ENCODE data around the gene FRRS1. TPM values are rescaled to one million over a fixed set of nuclear protein-coding genes. Genes with fewer than 3 reads are reported as not detected.

Gene FRRS1
- total RNA-seq, 5 donors from 2014 or later (not counting 1 experiment from before 2014, with no cell fraction given), result 0.20 to 1.2 (median 0.45) TPM; not detected in 1

GRCh38 chr1:99669376-99669775, 97.1 kb downstream of the FRRS1 start:
- WGBS (ENCODE audit: insufficient coverage), result 92% methylated on average over 2 of the region's 4 CpGs
- no peaks in the 10 kb centered on the region for H3K36me3 Mint-ChIP-seq
- H3K27ac Mint-ChIP-seq, result no peak overlapping the region

GRCh38 chr1:99665212-99665611, 101.2 kb downstream of the FRRS1 start:
- Mint-ChIP-seq H3K36me3 (no peaks in the 10 kb centered on the region), H3K27me3 (peaks cover 10 to 26% of the 10 kb centered on the region in 2 donors), H3K4me1 (no peaks in the 10 kb centered on the region), H3K4me3 (no peak overlapping the region), H3K27ac (no peak overlapping the region), H3K9me3 (no peaks in the 10 kb centered on the region)
- ATAC-seq (replicated peaks in 1 of 4) (no peak), DNase-seq (no peak)
- H3K27me3 ChIP-seq (replicated peaks in 1 of 2; ENCODE audit: control insufficient read depth in 2 of 2, extremely low read depth in 1 of 2, insufficient read depth in 2 of 2, low read length in 1 of 2), result peaks cover 0 to 3% of the 10 kb centered on the region in 2 experiments
- H3K36me3 ChIP-seq (ENCODE audit: control insufficient read depth in 2 of 2, extremely low read depth in 1 of 2, insufficient read depth in 1 of 2, low read length in 1 of 2), result no peaks in the 10 kb centered on the region
- H3K9me3 ChIP-seq, result no peaks in the 10 kb centered on the region
- H3K27ac ChIP-seq (ENCODE audit: low read length), result no peak overlapping the region
- WGBS (ENCODE audit: insufficient coverage), result no CpG with 5 or more reads among the region's 1 CpG
- ChIA-PET CTCF (no interaction called here), POLR2A (interaction anchor here in 1 of 2 donors (0.6 kb wide), 1 partner anchor 814 kb away, joined by 3 read pairs; no protein-coding TSS in a partner anchor)
- H3K4me1 ChIP-seq (ENCODE audit: control insufficient read depth in 1 of 2, extremely low read depth in 1 of 2, insufficient read depth in 2 of 2, low read length in 2 of 2), result no peaks in the 10 kb centered on the region
- no peak overlapping the region for H3K4me3 ChIP-seq (ENCODE audit: control insufficient read depth in 1 of 2, extremely low read depth in 1 of 2, low read length in 1 of 2)

More at GRCh38 chr1:99669376-99669775, 97.1 kb downstream of the FRRS1 start:
- Histone ChIP-seq H3K27ac (ENCODE audit: low read length) (no peak overlapping the region), H3K4me1 (ENCODE audit: control insufficient read depth in 1 of 2, extremely low read depth in 1 of 2, insufficient read depth in 2 of 2, low read length in 2 of 2) (no peaks in the 10 kb centered on the region), H3K4me3 (ENCODE audit: control insufficient read depth in 1 of 2, extremely low read depth in 1 of 2, low read length in 1 of 2) (no peak overlapping the region), H3K9me3 (no peaks in the 10 kb centered on the region), H3K27me3 (replicated peaks in 1 of 2; ENCODE audit: control insufficient read depth in 2 of 2, extremely low read depth in 1 of 2, insufficient read depth in 2 of 2, low read length in 1 of 2) (peaks cover 0 to 3% of the 10 kb centered on the region in 2 experiments), H3K36me3 (ENCODE audit: control insufficient read depth in 2 of 2, extremely low read depth in 1 of 2, insufficient read depth in 1 of 2, low read length in 1 of 2) (no peaks in the 10 kb centered on the region)
- no peak overlapping the region for H3K4me3 Mint-ChIP-seq
- ChIA-PET CTCF (no interaction called here), POLR2A (no interaction called here)
- H3K27me3 Mint-ChIP-seq, result peaks cover 24 to 43% of the 10 kb centered on the region in 2 donors
- H3K4me1 Mint-ChIP-seq, result no peaks in the 10 kb centered on the region
- no peaks in the 10 kb centered on the region for H3K9me3 Mint-ChIP-seq
- DNase-seq (no peak), ATAC-seq (replicated peaks in 1 of 4) (no peak)

GRCh38 chr1:99663501-99663900, 102.9 kb downstream of the FRRS1 start:
- H3K27me3 ChIP-seq (replicated peaks in 1 of 2; ENCODE audit: control insufficient read depth in 2 of 2, extremely low read depth in 1 of 2, insufficient read depth in 2 of 2, low read length in 1 of 2), result peaks cover 0 to 3% of the 10 kb centered on the region in 2 experiments
- H3K4me3 ChIP-seq (ENCODE audit: control insufficient read depth in 1 of 2, extremely low read depth in 1 of 2, low read length in 1 of 2), result no peak overlapping the region
- no peaks in the 10 kb centered on the region for H3K9me3 ChIP-seq
- no peak overlapping the region for H3K27ac Mint-ChIP-seq
- ChIA-PET POLR2A (no interaction called here), CTCF (no interaction called here)
- H3K9me3 Mint-ChIP-seq, result no peaks in the 10 kb centered on the region
- 100% methylated on average over 1 of the region's 2 CpGs for WGBS (ENCODE audit: insufficient coverage)
- DNase-seq, result no peak
- H3K36me3 ChIP-seq (ENCODE audit: control insufficient read depth in 2 of 2, extremely low read depth in 1 of 2, insufficient read depth in 1 of 2, low read length in 1 of 2), result no peaks in the 10 kb centered on the region
- H3K4me1 ChIP-seq (ENCODE audit: control insufficient read depth in 1 of 2, extremely low read depth in 1 of 2, insufficient read depth in 2 of 2, low read length in 2 of 2), result no peaks in the 10 kb centered on the region
- H3K36me3 Mint-ChIP-seq, result no peaks in the 10 kb centered on the region
- no peak overlapping the region for H3K27ac ChIP-seq (ENCODE audit: low read length)
- H3K4me1 Mint-ChIP-seq, result no peaks in the 10 kb centered on the region
- no peak overlapping the region for H3K4me3 Mint-ChIP-seq
- ATAC-seq (replicated peaks in 1 of 4), result no peak
- peaks cover 7 to 20% of the 10 kb centered on the region in 2 donors for H3K27me3 Mint-ChIP-seq

DNA sequence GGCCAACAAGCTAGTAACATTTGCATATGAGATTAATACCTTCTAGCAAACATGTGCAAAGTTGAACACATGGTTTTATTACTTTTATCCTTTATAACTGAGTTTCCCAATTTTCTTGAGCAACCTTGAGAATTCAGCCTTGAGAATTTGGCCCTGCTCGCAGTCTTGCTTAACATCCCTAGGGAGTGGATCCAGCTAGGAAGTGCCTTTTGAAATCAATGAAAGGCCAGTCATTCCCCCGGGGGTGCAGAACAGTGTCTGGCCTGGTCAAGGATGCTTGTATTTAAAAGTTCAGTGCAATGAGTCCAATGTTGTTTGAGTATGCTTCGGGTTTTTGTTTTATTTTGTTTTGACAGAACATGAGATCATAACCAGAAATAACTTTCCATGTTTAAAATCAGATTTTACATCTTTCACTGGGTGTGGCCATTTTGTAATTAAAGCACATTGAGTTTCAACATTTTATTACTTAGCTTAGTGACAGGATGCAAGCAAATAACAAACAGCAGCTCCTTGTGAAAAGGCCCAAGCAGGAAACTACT, 103.8 kb downstream of the FRRS1 start:
- Histone ChIP-seq H3K36me3 (ENCODE audit: control insufficient read depth in 2 of 2, extremely low read depth in 1 of 2, insufficient read depth in 1 of 2, low read length in 1 of 2) (no peaks in the 10 kb centered on the region), H3K4me1 (ENCODE audit: control insufficient read depth in 1 of 2, extremely low read depth in 1 of 2, insufficient read depth in 2 of 2, low read length in 2 of 2) (no peaks in the 10 kb centered on the region), H3K4me3 (ENCODE audit: control insufficient read depth in 1 of 2, extremely low read depth in 1 of 2, low read length in 1 of 2) (no peak overlapping the region), H3K27ac (ENCODE audit: low read length) (no peak overlapping the region), H3K9me3 (no peaks in the 10 kb centered on the region), H3K27me3 (replicated peaks in 1 of 2; ENCODE audit: control insufficient read depth in 2 of 2, extremely low read depth in 1 of 2, insufficient read depth in 2 of 2, low read length in 1 of 2) (no peaks in the 10 kb centered on the region)
- Mint-ChIP-seq H3K4me1 (no peaks in the 10 kb centered on the region), H3K27me3 (peaks cover 7 to 16% of the 10 kb centered on the region in 2 donors), H3K36me3 (no peaks in the 10 kb centered on the region), H3K9me3 (no peaks in the 10 kb centered on the region), H3K4me3 (no peak overlapping the region), H3K27ac (no peak overlapping the region)
- CTCF ChIA-PET, result no interaction called here
- no peak for ATAC-seq (replicated peaks in 1 of 4)
- POLR2A ChIA-PET, result no interaction called here
- 83% methylated on average over 1 of the region's 3 CpGs for WGBS (ENCODE audit: insufficient coverage)
- DNase-seq, result no peak

- no peaks in the 10 kb centered on the region for H3K9me3 Mint-ChIP-seq
- Histone ChIP-seq H3K9me3 (no peaks in the 10 kb centered on the region), H3K4me3 (ENCODE audit: control insufficient read depth in 1 of 2, extremely low read depth in 1 of 2, low read length in 1 of 2) (no peak overlapping the region), H3K36me3 (ENCODE audit: control insufficient read depth in 2 of 2, extremely low read depth in 1 of 2, insufficient read depth in 1 of 2, low read length in 1 of 2) (no peaks in the 10 kb centered on the region), H3K4me1 (ENCODE audit: control insufficient read depth in 1 of 2, extremely low read depth in 1 of 2, insufficient read depth in 2 of 2, low read length in 2 of 2) (no peaks in the 10 kb centered on the region), H3K27ac (ENCODE audit: low read length) (no peak overlapping the region), H3K27me3 (replicated peaks in 1 of 2; ENCODE audit: control insufficient read depth in 2 of 2, extremely low read depth in 1 of 2, insufficient read depth in 2 of 2, low read length in 1 of 2) (no peaks in the 10 kb centered on the region)
- no peak overlapping the region for H3K4me3 Mint-ChIP-seq
- CTCF ChIA-PET, result no interaction called here
- H3K27ac Mint-ChIP-seq, result no peak overlapping the region
- WGBS (ENCODE audit: insufficient coverage), result 38% methylated on average over 1 of the region's 3 CpGs
- POLR2A ChIA-PET, result no interaction called here
- H3K36me3 Mint-ChIP-seq, result no peaks in the 10 kb centered on the region
- peaks cover 2 to 12% of the 10 kb centered on the region in 2 donors for H3K27me3 Mint-ChIP-seq
- DNase-seq (no peak), ATAC-seq (replicated peaks in 1 of 4) (no peak)
- no peaks in the 10 kb centered on the region for H3K4me1 Mint-ChIP-seq
Measured at GRCh38 chr1:99661780-99662179, 104.7 kb downstream of the FRRS1 start.

- WGBS (ENCODE audit: insufficient coverage), result 80% methylated on average over 1 of the region's 2 CpGs
- H3K4me1 Mint-ChIP-seq, result no peaks in the 10 kb centered on the region
- Histone ChIP-seq H3K36me3 (ENCODE audit: control insufficient read depth in 2 of 2, extremely low read depth in 1 of 2, insufficient read depth in 1 of 2, low read length in 1 of 2) (no peaks in the 10 kb centered on the region), H3K4me3 (ENCODE audit: control insufficient read depth in 1 of 2, extremely low read depth in 1 of 2, low read length in 1 of 2) (no peak overlapping the region), H3K4me1 (ENCODE audit: control insufficient read depth in 1 of 2, extremely low read depth in 1 of 2, insufficient read depth in 2 of 2, low read length in 2 of 2) (no peaks in the 10 kb centered on the region), H3K27ac (ENCODE audit: low read length) (no peak overlapping the region), H3K9me3 (no peaks in the 10 kb centered on the region), H3K27me3 (replicated peaks in 1 of 2; ENCODE audit: control insufficient read depth in 2 of 2, extremely low read depth in 1 of 2, insufficient read depth in 2 of 2, low read length in 1 of 2) (no peaks in the 10 kb centered on the region)
- no peaks in the 10 kb centered on the region for H3K36me3 Mint-ChIP-seq
- no peak for DNase-seq
- H3K4me3 Mint-ChIP-seq, result no peak overlapping the region
- H3K27me3 Mint-ChIP-seq, result peaks cover 0 to 8% of the 10 kb centered on the region in 2 donors
- no peak for ATAC-seq (replicated peaks in 1 of 4)
- no peak overlapping the region for H3K27ac Mint-ChIP-seq
- ChIA-PET POLR2A (no interaction called here), CTCF (interaction anchor here in 1 of 2 donors (0.6 kb wide), 1 partner anchor 20 kb away, joined by 3 read pairs; no protein-coding TSS in a partner anchor)
- no peaks in the 10 kb centered on the region for H3K9me3 Mint-ChIP-seq
Measured at GRCh38 chr1:99660496-99660895, 105.9 kb downstream of the FRRS1 start.
